HepG2 (cell line): ENCODE data around the gene RBM28. TPM values are rescaled to one million over a fixed set of nuclear protein-coding genes. Genes with fewer than 3 reads are reported as not detected.

Experiments
- ATAC-seq: fragments of 200-7000 bp; cut with Tn5 transposase; 3 replicates; pipeline ENCODE4 v1.9.1; 2020; ENCODE audit warnings: mild to moderate bottlenecking, moderate library complexity
- BruUV-seq: library from RNA; stranded (reverse); fragments of 400-500 nt; replicated peaks from 2 replicates; lab custom pipeline; 2021; lab: Mats Ljungman, UMichigan
- CTCF ChIA-PET: fragments of 300-600 bp; formaldehyde crosslinking; extraction: SDS; loops from one replicate; lab custom pipeline; 2021; ENCODE audit warnings: low total read pairs, inconsistent platforms, low intra/inter-chr PET ratio; lab: Yijun Ruan, JAX
- POLR2A ChIA-PET: fragments of 350-600 bp; sonication (Branson Sonifier 250); formaldehyde crosslinking; loops from one replicate; lab custom pipeline; 2020; ENCODE audit warnings: antibody characterized with exemption, inconsistent platforms; lab: Yijun Ruan, JAX
- DNase-seq: peaks from one replicate; pipeline ENCODE4 v3.0.0-alpha.2; 2015; ENCODE audit warnings: low spot score
- FAIRE-seq: peaks from 3 replicates; lab custom pipeline; 2011; peaks lifted over from hg19 to GRCh38; lab: Jason Lieb, UNC
- H2AFZ ChIP-seq: one replicate; pipeline ENCODE4 v1.6.1; 2011; ENCODE audit warnings: low read length, inconsistent platforms
- H3K27ac ChIP-seq: fragments of 300-600 bp; 3 replicates; pipeline ENCODE4 v1.8.0; 2011; ENCODE audit warnings: mixed run types, mild to moderate bottlenecking, mixed read lengths, low read length, inconsistent platforms; ENCODE audit not compliant: insufficient read depth; ENCODE audit errors: extremely low read length
- H3K27me3 ChIP-seq, 2 experiments: fragments of 200-600 bp in 1 of 2; 2 replicates in 1 of 2; 3 replicates in 1 of 2; pipeline versions ENCODE4 v1.6.0 to v1.8.0; 2011; ENCODE audit warnings: low read length in 2 of 2, mild to moderate bottlenecking in 2 of 2, moderate library complexity in 2 of 2, inconsistent platforms in 1 of 2; ENCODE audit not compliant: insufficient read depth in 2 of 2, control insufficient read depth in 1 of 2
- H3K36me3 ChIP-seq, 2 experiments: fragments of 200-600 bp in 1 of 2; replicated peaks in 1 of 2; 2 replicates in 1 of 2; 3 replicates in 1 of 2; pipeline versions ENCODE4 v1.5.1 to v1.8.0; 2011; ENCODE audit warnings: low read length in 2 of 2, inconsistent platforms in 1 of 2; ENCODE audit not compliant: insufficient read depth in 2 of 2, control insufficient read depth in 1 of 2
- H3K4me1 ChIP-seq: 2 replicates; pipeline ENCODE4 v1.5.1; 2012; ENCODE audit warnings: low read length, inconsistent platforms; ENCODE audit not compliant: insufficient read depth
- H3K4me2 ChIP-seq: 2 replicates; pipeline ENCODE4 v1.6.0; 2011; ENCODE audit warnings: low read depth, low read length, inconsistent platforms
- H3K4me3 ChIP-seq, 3 experiments: fragments of 200-600 bp in 1 of 3; sonication (generic), shearing (Covaris generic) in 1 of 3; replicated peaks in 1 of 3; 2 replicates each; pipeline ENCODE4 v1.5.1; 2011 to 2016; ENCODE audit warnings: low read length in 3 of 3, inconsistent platforms in 2 of 3, low read depth in 2 of 3, mild to moderate bottlenecking in 2 of 3, control low read depth in 1 of 3, mixed read lengths in 1 of 3; ENCODE audit not compliant: insufficient read depth in 1 of 3
- H3K79me2 ChIP-seq: one replicate; pipeline ENCODE4 v1.6.1; 2011; ENCODE audit warnings: low read length, inconsistent platforms; ENCODE audit not compliant: insufficient read depth
- H3K9ac ChIP-seq: 2 replicates; pipeline ENCODE4 v1.6.0; 2011; ENCODE audit warnings: mild to moderate bottlenecking, low read depth, low read length, inconsistent platforms; ENCODE audit not compliant: insufficient read depth
- H3K9me3 ChIP-seq: 2 replicates; pipeline ENCODE4 v1.5.1; 2012; ENCODE audit warnings: mild to moderate bottlenecking, low read length
- H4K20me1 ChIP-seq: 2 replicates; pipeline ENCODE4 v1.6.0; 2011; ENCODE audit warnings: inconsistent platforms, mild to moderate bottlenecking, low read length, moderate library complexity; ENCODE audit not compliant: insufficient read depth
- CC2D1A ChIP-seq: sonication (generic); formaldehyde crosslinking; IDR thresholded peaks from 2 replicates; pipeline ENCODE4 v1.8.1; 2023; ENCODE audit warnings: mild to moderate bottlenecking, missing genetic modification reagents
- MZF1 ChIP-seq: sonication (generic); formaldehyde crosslinking; IDR thresholded peaks from 2 replicates; pipeline ENCODE4 v1.8.1; 2023; ENCODE audit warnings: mild to moderate bottlenecking, missing genetic modification reagents, borderline replicate concordance
- NCOA5 ChIP-seq: sonication (generic); formaldehyde crosslinking; IDR thresholded peaks from 2 replicates; pipeline ENCODE4 v1.4.0; 2020; ENCODE audit warnings: missing genetic modification reagents
- ZKSCAN1 ChIP-seq: fragments of 150-350 bp; IDR thresholded peaks from 2 replicates; pipeline ENCODE4 v1.6.1; 2014; ENCODE audit warnings: low read length
- ZNF143 ChIP-seq: sonication (generic); formaldehyde crosslinking; IDR thresholded peaks from 2 replicates; pipeline ENCODE4 v1.4.0; 2020; ENCODE audit warnings: missing genetic modification reagents
- ZNF496 ChIP-seq: sonication (generic); formaldehyde crosslinking; IDR thresholded peaks from 2 replicates; pipeline ENCODE4 v1.8.1; 2023; ENCODE audit warnings: mild to moderate bottlenecking, moderate library complexity, missing genetic modification reagents; ENCODE audit not compliant: insufficient replicate concordance
- ZNF703 ChIP-seq: sonication (generic); formaldehyde crosslinking; IDR thresholded peaks from 2 replicates; pipeline ENCODE4 v1.5.1; 2020; ENCODE audit warnings: missing genetic modification reagents, mild to moderate bottlenecking, moderate library complexity, borderline replicate concordance
- ZNF75D ChIP-seq: sonication (generic); formaldehyde crosslinking; IDR thresholded peaks from 2 replicates; pipeline ENCODE4 v1.8.1; 2023; ENCODE audit warnings: missing genetic modification reagents, mild to moderate bottlenecking, borderline replicate concordance
- ZNF891 ChIP-seq: sonication (generic); formaldehyde crosslinking; IDR thresholded peaks from 2 replicates; pipeline ENCODE4 v1.5.0; 2020; ENCODE audit warnings: mild to moderate bottlenecking, missing genetic modification reagents
- WGBS: methylation state at CpG from one replicate; pipeline ENCODE4 v1.1.6; 2017; ENCODE audit warnings: low lambda C conversion rate; 5-methylcytosine and 5-hydroxymethylcytosine counted together
- in situ Hi-C: cut with HindIII; loops from 2 replicates; pipeline ENCODE4 v1.10.0; 2017; ENCODE audit warnings: low pct_unique_long_range_greater_than_20kb; ENCODE audit not compliant: extremely low pct_ligation_motif_present
- intact Hi-C: fragments of 100-400 bp; cut with micrococcal nuclease; formaldehyde crosslinking; loops from one replicate; pipeline ENCODE4 v1.10.0; 2022; ENCODE audit not compliant: unreplicated experiment
- polyA plus RNA-seq, 8 experiments: library from polyadenylated mRNA; depleted of rRNA in 3 of 8; stranded (reverse) in 7 of 8; unstranded in 1 of 8; fragments of >200 nt; fragmentation: Illumina TruSeq in 4 of 8; extraction: Trizol in 4 of 8; gene quantifications; 2 replicates each; pipeline versions ENCODE4 v1.2.1 to v1.2.3, GENCODE V29; 2011 to 2016; ENCODE audit warnings: low read depth in 4 of 8, missing spikeins in 1 of 8, mixed read lengths in 1 of 8; ENCODE audit not compliant: insufficient read depth in 1 of 8
- total RNA-seq, 5 experiments: library from RNA; depleted of rRNA; stranded (reverse); fragments of >200 nt; fragmentation: Illumina TruSeq; extraction: Trizol; gene quantifications; 2 replicates each; pipeline ENCODE4 v1.2.3, GENCODE V29; 2016; ENCODE audit warnings: low read depth in 1 of 5
- TF ChIP-seq, protein P1 (sequence below): sonication (generic); formaldehyde crosslinking; IDR thresholded peaks from 2 replicates; pipeline ENCODE4 v1.5.0; 2020; ENCODE audit warnings: mild to moderate bottlenecking, missing genetic modification reagents
- TF ChIP-seq, protein P2 (sequence below): sonication (generic); formaldehyde crosslinking; IDR thresholded peaks from 2 replicates; pipeline ENCODE4 v1.4.0; 2020; ENCODE audit warnings: missing genetic modification reagents
- TF ChIP-seq, protein P3 (sequence below): sonication (generic); formaldehyde crosslinking; IDR thresholded peaks from 2 replicates; pipeline ENCODE4 v1.4.0; 2020; ENCODE audit warnings: missing genetic modification reagents
- TF ChIP-seq, protein P4 (sequence below): sonication (generic); formaldehyde crosslinking; IDR thresholded peaks from 2 replicates; pipeline ENCODE4 v1.5.0; 2020; ENCODE audit warnings: mild to moderate bottlenecking, missing genetic modification reagents, moderate library complexity
- TF ChIP-seq, protein P5 (sequence below): sonication (generic); formaldehyde crosslinking; IDR thresholded peaks from 2 replicates; pipeline ENCODE4 v1.5.1; 2020; ENCODE audit warnings: mild to moderate bottlenecking, moderate library complexity, missing genetic modification reagents

Gene RBM28
- total and polyA plus RNA-seq, 2 of the 13 experiments (the other 11 are each of a cell fraction or from before 2014, with no cell fraction given) = 20.5 to 49.0 TPM

DNA sequence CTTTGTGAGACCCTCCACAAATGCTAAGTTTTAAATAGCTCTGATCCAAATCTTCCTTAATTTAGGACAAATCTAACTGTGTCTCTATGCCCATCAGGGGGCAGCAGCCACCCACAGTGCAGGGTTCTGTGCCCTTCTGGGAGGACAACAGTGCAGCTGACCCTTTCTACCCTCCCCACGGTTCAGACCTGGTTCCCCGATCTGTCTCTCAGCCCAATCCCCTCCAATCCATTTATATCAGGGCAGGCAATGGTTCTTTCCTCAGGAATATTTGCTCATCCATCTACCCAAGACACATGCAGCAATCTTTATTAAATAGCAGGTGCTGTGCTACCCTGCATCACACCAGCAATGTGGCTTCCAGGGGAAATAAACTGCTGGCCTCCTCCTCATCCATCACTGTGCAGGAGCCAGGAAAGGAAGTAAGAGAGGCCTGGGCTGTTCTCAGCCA, 4.0 kb upstream of the RBM28 start:
- Histone ChIP-seq H3K27me3 (peaks cover 2 to 11% of the 10 kb centered on the region in 2 experiments; a peak in 4 of 5 replicates), H3K4me2 (no peak overlapping the region), H3K4me3 (no peak overlapping the region), H3K9me3 (no peaks in the 10 kb centered on the region), H4K20me1 (no peaks in the 10 kb centered on the region), H2AFZ (no peak overlapping the region), H3K79me2 (peaks cover 7% of the 10 kb centered on the region), H3K4me1 (peaks cover 2% of the 10 kb centered on the region; the same call in 1 of the 2 replicates), H3K36me3 (no peaks in the 10 kb centered on the region), H3K9ac (no peak overlapping the region), H3K27ac (no peak overlapping the region)
- peak; percentile 50 for DNase-seq
- WGBS = 4% methylated on average over 2 of the region's 2 CpGs
- in situ Hi-C loops = loop anchor here (5.0 kb wide), 1 partner anchor 35 kb away; no protein-coding TSS in a partner anchor
- peak; percentile 66 for ATAC-seq
- ChIA-PET POLR2A (interaction anchor here (1.0 to 1.1 kb wide), 2 partner anchors 10 to 40 kb away, joined by 3 to 4 read pairs; no protein-coding TSS in a partner anchor), CTCF (interaction anchor here (1.1 to 4.3 kb wide), 4 partner anchors 40 to 114 kb away, joined by 3 to 56 read pairs (median 8); no protein-coding TSS in a partner anchor)
- no TSS peak for BruUV-seq
- intact Hi-C loops = loop anchor here (1.0 kb wide), 2 partner anchors 40 to 79 kb away; no protein-coding TSS in a partner anchor
- no peak for FAIRE-seq
- TF ChIP-seq ZKSCAN1 = no peak
- TF ChIP-seq, protein P1, sequence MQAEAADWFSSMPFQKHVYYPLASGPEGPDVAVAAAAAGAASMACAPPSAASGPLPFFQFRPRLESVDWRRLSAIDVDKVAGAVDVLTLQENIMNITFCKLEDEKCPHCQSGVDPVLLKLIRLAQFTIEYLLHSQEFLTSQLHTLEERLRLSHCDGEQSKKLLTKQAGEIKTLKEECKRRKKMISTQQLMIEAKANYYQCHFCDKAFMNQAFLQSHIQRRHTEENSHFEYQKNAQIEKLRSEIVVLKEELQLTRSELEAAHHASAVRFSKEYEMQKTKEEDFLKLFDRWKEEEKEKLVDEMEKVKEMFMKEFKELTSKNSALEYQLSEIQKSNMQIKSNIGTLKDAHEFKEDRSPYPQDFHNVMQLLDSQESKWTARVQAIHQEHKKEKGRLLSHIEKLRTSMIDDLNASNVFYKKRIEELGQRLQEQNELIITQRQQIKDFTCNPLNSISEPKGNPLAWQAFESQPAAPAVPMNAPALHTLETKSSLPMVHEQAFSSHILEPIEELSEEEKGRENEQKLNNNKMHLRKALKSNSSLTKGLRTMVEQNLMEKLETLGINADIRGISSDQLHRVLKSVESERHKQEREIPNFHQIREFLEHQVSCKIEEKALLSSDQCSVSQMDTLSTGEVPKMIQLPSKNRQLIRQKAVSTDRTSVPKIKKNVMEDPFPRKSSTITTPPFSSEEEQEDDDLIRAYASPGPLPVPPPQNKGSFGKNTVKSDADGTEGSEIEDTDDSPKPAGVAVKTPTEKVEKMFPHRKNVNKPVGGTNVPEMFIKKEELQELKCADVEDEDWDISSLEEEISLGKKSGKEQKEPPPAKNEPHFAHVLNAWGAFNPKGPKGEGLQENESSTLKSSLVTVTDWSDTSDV (CRISPR knock-in tag) = no peak
- TF ChIP-seq ZNF143 (CRISPR knock-in tag) = no peak
- TF ChIP-seq, protein P2, sequence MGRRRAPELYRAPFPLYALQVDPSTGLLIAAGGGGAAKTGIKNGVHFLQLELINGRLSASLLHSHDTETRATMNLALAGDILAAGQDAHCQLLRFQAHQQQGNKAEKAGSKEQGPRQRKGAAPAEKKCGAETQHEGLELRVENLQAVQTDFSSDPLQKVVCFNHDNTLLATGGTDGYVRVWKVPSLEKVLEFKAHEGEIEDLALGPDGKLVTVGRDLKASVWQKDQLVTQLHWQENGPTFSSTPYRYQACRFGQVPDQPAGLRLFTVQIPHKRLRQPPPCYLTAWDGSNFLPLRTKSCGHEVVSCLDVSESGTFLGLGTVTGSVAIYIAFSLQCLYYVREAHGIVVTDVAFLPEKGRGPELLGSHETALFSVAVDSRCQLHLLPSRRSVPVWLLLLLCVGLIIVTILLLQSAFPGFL (CRISPR knock-in tag) = no peak
- TF ChIP-seq NCOA5 (CRISPR knock-in tag) = no peak
- no peak for TF ChIP-seq ZNF891 (CRISPR knock-in tag)
- TF ChIP-seq, protein P3, sequence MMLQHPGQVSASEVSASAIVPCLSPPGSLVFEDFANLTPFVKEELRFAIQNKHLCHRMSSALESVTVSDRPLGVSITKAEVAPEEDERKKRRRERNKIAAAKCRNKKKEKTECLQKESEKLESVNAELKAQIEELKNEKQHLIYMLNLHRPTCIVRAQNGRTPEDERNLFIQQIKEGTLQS (CRISPR knock-in tag) = no peak
- TF ChIP-seq ZNF703 (CRISPR knock-in tag) = no peak
- TF ChIP-seq CC2D1A (CRISPR knock-in tag) = no peak
- TF ChIP-seq, protein P4, sequence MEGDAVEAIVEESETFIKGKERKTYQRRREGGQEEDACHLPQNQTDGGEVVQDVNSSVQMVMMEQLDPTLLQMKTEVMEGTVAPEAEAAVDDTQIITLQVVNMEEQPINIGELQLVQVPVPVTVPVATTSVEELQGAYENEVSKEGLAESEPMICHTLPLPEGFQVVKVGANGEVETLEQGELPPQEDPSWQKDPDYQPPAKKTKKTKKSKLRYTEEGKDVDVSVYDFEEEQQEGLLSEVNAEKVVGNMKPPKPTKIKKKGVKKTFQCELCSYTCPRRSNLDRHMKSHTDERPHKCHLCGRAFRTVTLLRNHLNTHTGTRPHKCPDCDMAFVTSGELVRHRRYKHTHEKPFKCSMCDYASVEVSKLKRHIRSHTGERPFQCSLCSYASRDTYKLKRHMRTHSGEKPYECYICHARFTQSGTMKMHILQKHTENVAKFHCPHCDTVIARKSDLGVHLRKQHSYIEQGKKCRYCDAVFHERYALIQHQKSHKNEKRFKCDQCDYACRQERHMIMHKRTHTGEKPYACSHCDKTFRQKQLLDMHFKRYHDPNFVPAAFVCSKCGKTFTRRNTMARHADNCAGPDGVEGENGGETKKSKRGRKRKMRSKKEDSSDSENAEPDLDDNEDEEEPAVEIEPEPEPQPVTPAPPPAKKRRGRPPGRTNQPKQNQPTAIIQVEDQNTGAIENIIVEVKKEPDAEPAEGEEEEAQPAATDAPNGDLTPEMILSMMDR (CRISPR knock-in tag) = peak; percentile 84
- TF ChIP-seq MZF1 (CRISPR knock-in tag) = no peak
- TF ChIP-seq, protein P5, sequence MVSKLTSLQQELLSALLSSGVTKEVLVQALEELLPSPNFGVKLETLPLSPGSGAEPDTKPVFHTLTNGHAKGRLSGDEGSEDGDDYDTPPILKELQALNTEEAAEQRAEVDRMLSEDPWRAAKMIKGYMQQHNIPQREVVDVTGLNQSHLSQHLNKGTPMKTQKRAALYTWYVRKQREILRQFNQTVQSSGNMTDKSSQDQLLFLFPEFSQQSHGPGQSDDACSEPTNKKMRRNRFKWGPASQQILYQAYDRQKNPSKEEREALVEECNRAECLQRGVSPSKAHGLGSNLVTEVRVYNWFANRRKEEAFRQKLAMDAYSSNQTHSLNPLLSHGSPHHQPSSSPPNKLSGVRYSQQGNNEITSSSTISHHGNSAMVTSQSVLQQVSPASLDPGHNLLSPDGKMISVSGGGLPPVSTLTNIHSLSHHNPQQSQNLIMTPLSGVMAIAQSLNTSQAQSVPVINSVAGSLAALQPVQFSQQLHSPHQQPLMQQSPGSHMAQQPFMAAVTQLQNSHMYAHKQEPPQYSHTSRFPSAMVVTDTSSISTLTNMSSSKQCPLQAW (CRISPR knock-in tag) = 0 out of 2 replicates have a peak, but pooled peaks have one; percentile 35
- no peak for TF ChIP-seq ZNF496 (CRISPR knock-in tag)
- no peak for TF ChIP-seq ZNF75D (CRISPR knock-in tag)
